GM21367 (cell line): ENCODE data around the gene CDR2.
"Not testable (repeated sequence)": the region's sequence is repeated elsewhere in the genome, so short reads cannot be mapped to it uniquely, and the experiment has no call there.

Experiments used
- ATAC-seq: cut with Tn5 transposase; IDR thresholded peaks from one replicate; pipeline ENCODE4 v1.9.1; 2021; ENCODE audit not compliant: unreplicated experiment

Gene CDR2

DNA sequence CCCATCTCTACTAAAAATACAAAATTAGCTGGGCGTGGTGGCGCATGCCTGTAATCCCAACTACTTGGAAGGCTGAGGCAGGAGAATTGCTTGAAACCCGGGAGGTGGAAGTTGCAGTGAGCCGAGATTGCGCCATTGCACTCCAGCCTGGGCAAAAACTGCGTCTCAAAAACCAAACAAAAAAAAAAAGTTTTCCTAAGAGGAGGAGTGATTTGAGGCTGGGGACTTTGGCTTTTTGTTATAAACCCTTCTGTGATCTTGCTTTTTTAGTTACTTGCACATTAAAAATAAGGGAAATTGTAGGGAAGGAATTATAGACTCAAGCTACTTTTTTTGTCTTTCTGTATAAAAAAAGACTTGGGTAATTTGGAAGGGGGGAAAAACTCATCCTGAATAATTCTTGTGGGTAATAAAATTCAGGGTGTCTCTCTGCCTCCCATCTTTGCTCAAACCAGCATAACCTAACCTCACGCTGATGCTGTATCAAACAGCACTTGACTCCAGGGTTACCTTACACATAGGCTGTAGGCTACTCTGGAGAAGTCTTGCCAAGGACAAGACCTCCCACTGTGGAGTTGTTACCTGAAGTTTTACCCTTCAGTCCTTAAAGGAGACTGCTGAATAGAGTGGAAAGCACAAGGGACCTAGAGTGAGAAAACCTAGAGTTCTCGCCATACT lies 1.7 kb upstream of the CDR2 start:
- ATAC-seq = no peak

DNA sequence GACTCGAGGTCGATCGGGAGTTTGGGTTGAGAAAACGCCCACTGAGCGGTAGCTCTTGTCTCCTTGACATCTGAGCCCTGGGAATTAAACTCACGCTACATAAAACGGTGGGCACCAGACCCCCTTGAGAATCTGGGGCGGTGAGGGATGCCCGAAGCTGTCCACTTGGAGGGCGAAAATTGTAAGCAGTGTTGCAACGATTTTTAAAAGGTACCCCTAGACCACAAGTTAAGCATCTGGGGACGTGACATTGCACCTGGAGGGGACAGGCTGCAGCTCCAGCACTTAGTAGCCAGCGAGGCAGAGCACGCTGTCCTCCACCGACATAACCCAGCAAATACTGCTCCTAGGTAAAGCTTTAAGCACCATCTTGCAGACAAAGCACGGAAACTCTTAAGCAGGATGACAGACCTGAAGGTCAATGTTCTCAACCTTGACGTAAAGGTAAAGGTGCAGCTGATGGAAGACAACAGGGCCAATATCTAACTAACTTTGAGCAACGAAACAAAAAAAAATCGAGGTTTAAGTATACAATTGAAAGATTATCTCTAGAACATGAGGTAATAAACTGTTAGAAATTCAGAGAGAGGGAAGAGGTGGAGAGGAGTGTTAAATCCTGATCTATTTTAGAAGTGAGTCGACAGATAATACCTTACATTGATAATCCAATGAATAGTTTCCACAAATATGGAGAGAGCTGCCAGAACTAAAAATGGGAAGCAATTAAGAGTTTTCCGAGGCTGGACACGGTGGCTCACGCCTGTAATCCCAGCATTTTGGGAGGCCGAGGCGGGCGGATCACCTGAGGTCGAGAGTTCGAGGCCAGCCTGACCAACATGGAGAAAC lies 921 bp upstream of the CDR2 start:
- no peak for ATAC-seq

DNA sequence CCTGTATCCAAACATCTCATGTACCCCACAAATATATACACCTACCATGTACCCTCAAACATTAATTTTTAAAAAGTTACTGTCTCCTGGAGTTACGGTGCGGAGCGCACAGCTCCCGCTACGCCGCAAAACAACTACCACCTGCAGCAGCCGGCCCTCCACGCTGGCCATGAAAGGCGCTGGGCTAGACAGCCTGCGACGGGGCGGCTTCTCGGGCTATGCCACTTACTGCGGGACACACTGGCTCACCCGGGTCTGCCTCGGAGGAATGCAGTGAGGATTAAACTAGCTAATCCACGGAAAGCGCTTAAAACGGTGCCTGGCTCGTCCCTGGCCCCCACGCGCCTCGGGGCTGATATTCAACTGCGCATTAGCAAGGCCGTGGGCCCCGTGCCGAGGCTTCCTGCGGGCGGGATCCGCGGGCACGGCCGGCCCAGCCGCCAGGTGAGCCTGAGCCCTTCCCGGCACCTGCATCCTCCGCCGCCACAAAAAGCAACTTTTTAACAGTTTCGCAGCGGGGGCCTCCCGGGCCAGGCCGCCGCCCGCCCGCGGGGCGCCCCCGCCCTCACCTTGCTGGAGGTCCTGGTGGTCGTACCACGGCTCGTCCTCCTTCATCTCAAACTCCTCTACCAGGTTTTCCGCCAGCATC lies 633 bp downstream of the CDR2 start:
- ATAC-seq = peak; percentile 16

DNA sequence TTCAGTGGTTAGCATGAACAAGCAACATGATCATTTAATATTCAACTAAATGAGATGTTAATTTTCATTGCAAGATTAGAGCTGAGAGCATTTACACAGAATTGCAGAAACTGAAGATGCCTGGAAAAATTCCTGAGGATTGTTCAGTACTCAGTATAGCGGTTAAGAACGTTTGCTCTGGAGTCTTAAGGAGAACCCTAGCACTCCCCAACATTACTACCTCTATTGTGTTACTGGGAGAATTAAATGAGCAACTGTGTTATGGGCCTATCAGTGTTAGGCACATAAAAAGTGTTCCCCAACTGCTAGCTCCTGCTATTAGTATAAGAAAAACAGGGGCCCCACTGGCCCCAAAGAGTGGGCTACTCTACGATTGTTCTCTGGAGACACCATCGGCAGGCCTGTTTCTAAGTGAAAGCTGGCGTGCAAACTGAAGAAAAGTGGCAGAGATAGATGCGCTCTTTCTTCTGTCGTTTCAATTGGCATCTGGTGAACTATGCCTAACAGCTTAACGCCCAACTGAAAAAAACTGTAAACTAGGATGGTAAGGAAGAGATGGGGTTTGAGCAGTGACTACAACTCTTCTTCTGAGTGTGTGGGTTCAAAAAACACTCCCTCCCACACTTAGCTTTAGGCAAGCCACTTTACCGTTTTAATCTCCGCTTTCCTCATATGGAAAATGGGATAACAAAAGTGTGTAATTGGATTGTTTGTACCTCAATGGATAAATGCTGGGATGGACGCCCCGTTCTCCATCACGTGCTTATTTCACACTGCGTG lies 1.3 kb downstream of the CDR2 start:
- no peak for ATAC-seq

DNA sequence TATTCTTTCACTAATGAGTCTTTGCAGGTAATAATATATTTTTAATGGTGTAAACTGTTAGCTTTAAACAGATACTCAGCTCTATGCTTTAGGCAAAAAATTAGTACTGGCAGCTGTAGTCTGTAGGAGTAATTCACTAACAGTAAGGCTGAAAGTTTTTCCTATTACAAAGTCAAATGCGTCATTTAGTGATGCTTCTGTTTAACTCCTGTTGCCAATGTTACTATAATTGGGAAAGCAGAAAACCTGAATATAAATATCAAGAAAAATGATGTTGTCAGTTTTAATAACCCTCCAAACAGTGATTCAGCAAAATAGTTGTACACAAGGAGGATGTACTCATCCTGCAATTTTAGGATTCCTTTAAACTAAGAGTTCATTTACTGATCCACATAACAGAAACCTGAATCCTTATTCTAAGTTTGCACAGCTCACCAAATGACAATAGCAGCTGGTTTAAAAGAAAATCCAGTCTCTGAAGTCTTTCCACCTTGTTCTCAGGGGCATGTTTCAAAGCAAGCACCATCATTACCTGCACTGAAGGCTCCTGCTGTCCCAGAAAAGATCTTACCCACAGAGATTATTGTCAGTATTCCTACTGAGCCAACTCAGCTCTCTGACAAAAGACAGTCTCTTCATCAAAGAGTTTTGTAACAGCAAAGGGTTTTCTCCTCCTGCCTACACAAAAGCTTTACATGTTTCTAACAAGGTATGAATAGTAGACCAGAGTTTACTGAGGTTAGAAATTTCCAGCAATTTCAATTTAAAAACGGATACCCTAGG lies 4.2 kb downstream of the CDR2 start:
- ATAC-seq = no peak

DNA sequence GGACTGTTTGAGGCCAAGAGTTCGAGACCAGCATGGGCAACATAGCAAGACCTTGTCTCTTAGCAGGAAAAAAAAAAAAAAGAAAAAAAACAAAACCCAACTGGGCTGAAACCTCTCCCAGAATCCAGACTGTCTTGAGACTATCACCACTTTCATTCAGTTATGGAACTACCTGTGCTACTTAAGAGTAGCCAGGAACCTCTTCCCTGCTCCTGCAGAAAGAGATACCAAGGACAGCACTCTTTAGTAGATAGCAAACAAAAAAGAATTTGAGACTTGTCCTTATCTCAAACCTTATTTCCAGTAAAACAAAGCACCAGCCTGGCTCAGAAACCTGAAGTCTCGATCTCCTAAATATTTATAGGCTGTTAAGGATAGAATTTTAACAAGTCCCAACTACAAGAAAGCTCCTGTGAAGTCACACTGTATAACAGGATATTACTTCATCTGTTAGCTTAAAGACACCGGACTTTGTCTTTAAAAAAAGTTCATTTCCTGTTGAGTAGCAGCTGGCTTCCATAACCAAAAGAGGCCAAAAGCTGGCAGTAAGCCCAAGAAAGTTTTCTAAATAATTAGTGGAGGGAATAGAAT lies 5.1 kb downstream of the CDR2 start:
- ATAC-seq = no peak

DNA sequence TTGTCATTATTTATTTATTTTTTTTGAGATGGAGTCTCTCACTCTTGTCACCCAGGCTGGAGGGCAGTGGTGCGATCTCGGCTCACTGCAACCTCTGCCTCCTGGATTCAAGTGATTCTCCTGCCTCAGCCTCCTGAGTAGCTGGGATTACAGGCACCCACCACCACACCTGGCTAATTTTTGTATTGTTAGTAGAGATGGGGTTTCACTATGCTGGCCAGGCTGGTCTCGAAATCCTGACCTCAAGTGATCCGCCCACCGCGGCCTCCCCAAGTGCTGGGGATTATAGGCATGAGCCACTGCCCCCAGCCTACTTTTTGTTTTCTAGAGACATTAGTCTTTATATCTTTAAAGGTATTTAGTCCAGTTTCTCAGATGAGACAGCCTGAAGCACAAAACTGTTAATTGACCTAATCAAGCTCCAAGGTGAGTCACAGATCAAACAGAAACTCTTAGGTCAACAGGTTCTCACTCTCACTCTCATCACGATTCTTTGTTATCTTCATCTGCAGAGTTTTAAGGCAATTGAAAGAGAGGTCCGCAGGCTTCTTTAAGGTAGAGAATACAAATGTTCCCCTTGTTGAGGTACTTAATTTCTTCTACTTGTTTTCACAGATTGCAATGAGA lies 6.1 kb downstream of the CDR2 start:
- not testable (repeated sequence) for ATAC-seq

DNA sequence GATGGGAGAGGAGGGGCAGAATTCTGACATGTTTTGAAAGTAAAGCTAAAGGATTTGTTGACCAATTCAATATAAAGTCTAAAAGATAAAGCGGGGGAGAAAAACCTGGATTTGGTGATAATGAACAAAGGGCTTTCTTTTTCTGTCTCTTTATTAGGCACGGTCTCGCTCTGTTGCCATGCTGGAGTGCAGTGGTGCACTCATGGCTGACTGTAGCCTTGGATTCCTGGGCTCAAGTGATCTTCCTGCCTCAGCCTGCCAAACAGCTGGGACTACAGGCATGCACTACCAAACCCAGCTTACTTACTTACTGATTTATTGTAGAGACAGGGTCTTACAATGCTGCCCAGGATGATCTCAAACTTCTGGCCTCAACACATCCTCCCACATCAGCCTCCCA lies 7.5 kb downstream of the CDR2 start:
- ATAC-seq = no peak

DNA sequence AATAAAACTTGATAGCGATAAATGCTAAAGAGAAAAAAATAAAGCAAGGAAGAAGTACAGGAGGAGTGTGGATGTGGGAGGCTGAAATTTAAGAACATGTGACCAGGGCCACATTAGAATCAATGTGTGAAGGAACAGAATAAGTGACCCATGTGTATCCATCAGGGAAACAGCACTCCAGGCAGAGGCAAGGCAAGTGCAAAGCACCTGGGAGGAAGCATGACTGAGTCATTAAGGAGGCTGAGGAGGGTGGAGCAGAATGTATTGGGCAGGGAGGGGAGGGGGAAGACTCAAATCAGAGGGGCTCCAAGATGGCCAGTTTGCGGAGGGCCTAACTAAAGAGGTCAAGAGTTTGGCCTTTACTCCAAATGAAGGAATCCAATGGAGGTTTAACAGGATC lies 8.0 kb downstream of the CDR2 start:
- no peak for ATAC-seq

DNA sequence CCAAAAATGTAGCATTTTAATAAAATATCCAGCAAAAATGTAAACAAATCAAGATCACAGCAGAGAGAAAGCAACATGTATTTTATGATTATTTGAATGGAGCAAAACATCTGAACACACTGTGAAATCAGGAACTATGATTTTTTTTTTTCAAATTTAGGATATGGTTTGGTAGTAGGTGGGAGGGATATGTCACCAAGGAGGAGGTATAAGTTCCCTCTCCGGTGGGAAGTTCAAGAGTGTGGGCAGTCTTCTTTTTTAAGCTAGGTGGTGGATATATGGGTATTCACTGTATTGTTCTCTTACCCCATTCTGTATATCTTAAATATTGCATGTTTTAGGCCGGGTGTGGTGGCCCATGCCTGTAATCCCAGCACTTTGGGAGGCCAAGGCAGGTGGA lies 10.2 kb downstream of the CDR2 start:
- ATAC-seq = no peak

DNA sequence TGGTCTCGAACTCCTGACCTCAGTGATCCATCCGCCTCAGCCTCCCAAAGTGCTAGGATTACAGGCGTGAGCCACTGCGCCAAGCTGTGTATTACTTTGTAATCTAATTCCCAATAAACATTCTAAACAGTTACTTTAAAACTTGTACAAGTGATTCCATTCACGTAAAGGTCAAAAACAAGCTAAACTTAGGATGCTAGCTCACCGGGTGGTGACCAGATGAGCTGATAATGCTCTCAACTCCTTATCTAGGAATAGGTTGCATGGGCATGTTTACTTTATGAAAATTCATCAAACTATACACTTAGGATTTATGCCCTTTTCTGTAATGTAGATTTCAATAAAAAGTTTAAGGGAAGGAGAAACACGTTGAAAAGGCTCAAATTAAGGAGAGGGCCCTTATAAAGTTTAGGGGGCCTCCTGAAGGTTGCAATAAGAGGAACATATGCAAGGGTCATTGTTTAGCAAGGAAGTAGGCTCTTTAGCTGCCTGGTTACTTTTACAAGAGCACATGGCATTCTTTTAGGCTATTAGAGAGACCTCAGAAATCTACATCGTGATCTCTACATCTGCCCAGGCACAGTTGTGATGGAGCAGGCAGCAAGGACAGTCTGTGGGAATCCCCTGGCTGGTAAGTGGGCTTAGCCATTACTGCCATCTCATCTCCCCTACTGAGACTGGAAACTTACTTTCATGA lies 13.3 kb downstream of the CDR2 start:
- no peak for ATAC-seq

DNA sequence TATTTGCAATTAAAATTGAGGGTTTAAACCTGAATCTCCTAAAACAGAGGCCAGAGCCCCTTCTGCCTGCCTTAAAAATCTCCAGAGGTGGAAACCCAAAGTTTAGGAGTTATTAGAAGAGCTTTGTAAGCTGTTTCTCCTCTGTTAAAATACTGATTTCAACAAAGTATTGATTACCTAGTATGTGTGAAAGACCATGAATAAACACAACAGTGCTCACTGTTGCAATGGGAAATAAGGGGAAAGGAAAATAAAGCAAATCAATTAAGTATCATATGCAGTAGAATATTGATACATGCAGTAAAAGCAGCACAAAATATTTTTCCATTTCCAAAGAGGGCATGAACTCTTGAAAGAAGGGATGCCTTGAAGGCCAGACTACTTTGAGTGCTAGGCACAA lies 14.7 kb downstream of the CDR2 start:
- ATAC-seq = no peak

DNA sequence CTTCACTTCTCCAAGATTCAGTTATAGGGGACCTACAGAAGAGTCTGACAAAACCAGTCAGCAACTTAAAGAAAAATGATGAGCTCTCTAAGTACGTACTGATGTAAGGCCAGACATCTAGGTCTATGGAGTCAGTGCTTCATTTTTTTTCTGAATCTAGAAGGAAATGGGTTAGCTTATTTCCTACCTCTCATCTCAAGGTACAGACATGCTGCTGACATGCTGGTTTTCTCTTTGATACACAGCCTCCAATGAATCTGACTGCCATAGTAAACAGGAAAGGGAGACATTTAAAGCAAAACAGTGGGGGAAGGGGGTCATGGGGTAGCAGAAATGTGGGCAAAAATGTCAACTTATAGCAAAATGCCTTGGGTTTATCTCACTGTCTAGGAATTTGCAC lies 16.4 kb downstream of the CDR2 start:
- no peak for ATAC-seq

DNA sequence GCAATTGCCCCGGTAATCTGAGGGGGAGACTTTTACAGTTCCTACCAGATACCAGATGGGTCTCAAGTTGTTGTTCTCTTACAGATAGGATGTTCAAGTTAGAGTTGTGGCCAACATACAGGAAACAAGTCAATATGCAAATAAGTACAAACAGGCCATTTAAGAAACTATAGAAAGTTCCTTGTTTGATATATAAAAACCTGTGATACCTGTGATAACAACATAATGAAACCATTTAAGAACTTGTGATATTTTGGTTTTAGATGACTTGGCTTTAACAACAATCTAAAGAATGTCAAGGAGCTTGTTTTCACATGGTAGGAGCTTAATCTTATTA lies 16.8 kb downstream of the CDR2 start:
- ATAC-seq = no peak

DNA sequence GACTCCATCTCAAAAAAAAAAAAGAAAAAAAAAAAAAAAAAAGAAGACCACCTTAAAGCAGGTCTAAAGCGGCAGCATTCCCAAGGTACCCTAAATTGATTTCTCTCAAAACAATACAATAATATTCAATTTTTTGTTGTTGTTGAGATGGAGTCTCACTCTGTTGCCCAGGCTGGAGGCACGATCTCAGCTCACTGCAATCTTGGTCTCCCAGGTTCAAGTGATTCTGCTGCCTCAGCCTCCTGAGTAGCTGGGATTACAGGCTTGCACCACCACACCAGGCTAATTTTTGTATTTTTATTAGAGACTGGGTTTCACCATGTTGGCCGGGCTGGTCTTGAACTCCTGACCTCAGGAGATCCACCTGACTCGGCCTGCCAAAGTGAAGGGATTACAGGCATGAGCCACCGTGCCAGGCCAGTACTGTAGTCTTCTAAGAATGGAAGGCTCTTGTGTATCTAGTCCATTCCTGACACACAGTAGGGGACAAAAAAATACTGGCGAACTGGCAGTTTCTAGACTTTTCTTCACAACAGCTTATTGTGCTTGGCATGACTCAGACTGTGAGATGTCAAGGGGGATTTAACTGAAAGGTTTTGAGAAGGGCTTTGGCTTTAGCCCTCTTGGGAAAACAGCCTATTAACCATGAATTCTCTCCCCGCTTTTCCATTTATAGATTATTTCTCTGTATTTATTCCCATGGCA lies 17.3 kb downstream of the CDR2 start:
- no peak for ATAC-seq

DNA sequence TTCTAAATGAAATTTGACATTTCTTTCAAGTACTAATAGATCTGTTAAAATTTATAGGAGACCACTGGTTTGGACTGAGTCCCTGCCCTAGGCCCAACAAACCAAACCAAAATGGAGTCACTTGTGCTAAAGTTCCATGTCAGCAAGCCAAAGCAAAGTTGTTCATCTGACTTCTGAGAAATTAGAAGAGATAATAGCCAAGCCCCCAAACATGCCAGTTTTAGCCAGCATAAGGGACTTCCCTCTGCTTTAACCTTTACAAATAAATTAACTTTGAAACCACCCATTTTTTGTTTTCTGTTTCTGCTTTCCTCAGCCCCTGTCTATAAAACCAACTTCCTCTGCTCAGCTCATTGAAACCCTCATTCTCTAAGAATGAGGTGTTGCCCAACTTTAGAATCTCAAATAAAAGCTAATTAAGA lies 18.9 kb downstream of the CDR2 start:
- ATAC-seq = no peak

DNA sequence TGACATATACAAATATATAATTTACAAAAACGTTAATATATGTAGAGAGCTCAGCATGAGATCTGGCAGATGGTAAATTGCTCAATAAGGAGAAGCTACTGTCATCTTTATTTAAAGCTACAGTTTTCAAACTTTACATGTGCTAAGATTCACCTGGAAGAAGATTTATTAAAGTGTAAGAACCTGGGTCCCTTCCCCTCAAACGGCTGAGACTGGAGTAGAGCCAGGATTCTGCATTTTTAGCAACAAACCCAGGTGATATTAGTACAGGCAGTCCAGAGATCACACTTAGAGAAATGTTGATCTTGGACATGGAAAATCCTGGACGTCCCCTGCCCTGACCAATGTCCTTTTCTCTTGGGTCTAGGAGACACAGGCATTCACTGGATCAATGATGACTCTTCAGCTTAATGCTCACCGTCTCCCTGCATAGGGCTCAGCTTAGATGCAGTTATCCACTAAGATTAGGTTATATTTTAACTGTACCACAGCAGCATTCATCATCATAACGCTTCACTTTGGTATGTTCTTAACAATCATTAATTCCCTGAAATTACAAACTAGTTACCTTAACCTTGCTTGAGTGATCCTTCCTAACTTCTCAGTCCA lies 20.4 kb downstream of the CDR2 start:
- no peak for ATAC-seq
